WTC11 (cell line): ENCODE results near the gene ZNF398. TPM values are rescaled to one million over a fixed set of nuclear protein-coding genes. Genes with fewer than 3 reads are reported as not detected.

Source experiments
- ATAC-seq: fragments of 200-7000 bp; cut with Tn5 transposase; 2 replicates; pipeline ENCODE4 v1.10.0; 2021; ENCODE audit warnings: mild to moderate bottlenecking, moderate library complexity
- CTCF ChIA-PET: fragments of 300-600 bp; sonication (Branson Sonifier 250); formaldehyde crosslinking; loops from one replicate; lab custom pipeline; 2021; ENCODE audit warnings: antibody characterized with exemption; lab: Charles Lee
- POLR2A ChIA-PET: fragments of 350-600 bp; sonication (Branson Sonifier 250); formaldehyde crosslinking; loops from one replicate; lab custom pipeline; 2021; ENCODE audit warnings: antibody characterized with exemption; lab: Charles Lee
- DNase-seq: peaks from one replicate; pipeline ENCODE4 v3.0.0; 2021; ENCODE audit warnings: low spot score
- H3K27ac Mint-ChIP-seq: 2 replicates; pipeline ENCODE4 v1.8.0; 2021; ENCODE audit warnings: mixed read lengths
- H3K27me3 Mint-ChIP-seq: 2 replicates; pipeline ENCODE4 v1.8.0; 2021; ENCODE audit warnings: low read depth, mild to moderate bottlenecking, moderate library complexity, mixed read lengths
- H3K36me3 Mint-ChIP-seq: 2 replicates; pipeline ENCODE4 v1.8.0; 2021; ENCODE audit warnings: mixed read lengths
- H3K4me1 Mint-ChIP-seq: 2 replicates; pipeline ENCODE4 v1.8.0; 2022; ENCODE audit warnings: mixed read lengths
- H3K4me3 Mint-ChIP-seq: 2 replicates; pipeline ENCODE4 v1.8.0; 2021; ENCODE audit warnings: mild to moderate bottlenecking, moderate library complexity, mixed read lengths
- H3K9me3 Mint-ChIP-seq: 2 replicates; pipeline ENCODE4 v1.8.0; 2021; ENCODE audit warnings: mixed read lengths
- ARID4B ChIP-seq: sonication (generic); formaldehyde crosslinking; IDR thresholded peaks from 2 replicates; pipeline ENCODE4 v1.8.0; 2023; ENCODE audit warnings: missing genetic modification reagents, mild to moderate bottlenecking, borderline replicate concordance
- ATF1 ChIP-seq: sonication (generic); formaldehyde crosslinking; IDR thresholded peaks from 2 replicates; pipeline ENCODE4 v1.8.1; 2023; ENCODE audit warnings: mild to moderate bottlenecking, moderate library complexity, missing genetic modification reagents
- CREM ChIP-seq: sonication (generic); formaldehyde crosslinking; IDR thresholded peaks from 2 replicates; pipeline ENCODE4 v1.8.1; 2022; ENCODE audit warnings: mild to moderate bottlenecking, missing genetic modification reagents, moderate library complexity
- E2F4 ChIP-seq: sonication (generic); formaldehyde crosslinking; IDR thresholded peaks from 2 replicates; pipeline ENCODE4 v1.8.1; 2022; ENCODE audit warnings: low read depth, mild to moderate bottlenecking, moderate library complexity, missing genetic modification reagents, borderline replicate concordance
- FOXP4 ChIP-seq: sonication (generic); formaldehyde crosslinking; IDR thresholded peaks from 2 replicates; pipeline ENCODE4 v1.8.0; 2022; ENCODE audit warnings: mild to moderate bottlenecking, missing genetic modification reagents
- GRHL2 ChIP-seq: fragments of 250-450 bp; sonication (Bioruptor Pico); IDR thresholded peaks from 2 replicates; pipeline ENCODE4 v1.8.0; 2022; ENCODE audit warnings: mild to moderate bottlenecking, moderate library complexity; ENCODE audit not compliant: insufficient replicate concordance, severe bottlenecking
- JAZF1 ChIP-seq: fragments of 250-450 bp; sonication (Bioruptor Pico); IDR thresholded peaks from 2 replicates; pipeline ENCODE4 v1.9.0; 2021; ENCODE audit warnings: moderate library complexity, mild to moderate bottlenecking, inconsistent platforms
- KAT7 ChIP-seq: sonication (generic); formaldehyde crosslinking; IDR thresholded peaks from 2 replicates; pipeline ENCODE4 v1.8.1; 2023; ENCODE audit warnings: missing genetic modification reagents, mild to moderate bottlenecking, borderline replicate concordance
- MAX ChIP-seq: sonication (generic); formaldehyde crosslinking; IDR thresholded peaks from 2 replicates; pipeline ENCODE4 v1.8.0; 2022; ENCODE audit warnings: mild to moderate bottlenecking, missing genetic modification reagents
- MXD4 ChIP-seq: fragments of 250-450 bp; sonication (Bioruptor Pico); IDR thresholded peaks from 2 replicates; pipeline ENCODE4 v1.8.0; 2021; ENCODE audit warnings: mild to moderate bottlenecking, moderate library complexity, borderline replicate concordance
- NR1H2 ChIP-seq: sonication (generic); formaldehyde crosslinking; IDR thresholded peaks from 2 replicates; pipeline ENCODE4 v1.9.0; 2021; ENCODE audit warnings: mild to moderate bottlenecking, moderate library complexity, missing genetic modification reagents
- PREB ChIP-seq: sonication (generic); formaldehyde crosslinking; IDR thresholded peaks from 2 replicates; pipeline ENCODE4 v1.8.1; 2022; ENCODE audit warnings: mild to moderate bottlenecking, missing genetic modification reagents, moderate library complexity, borderline replicate concordance
- PRRX2 ChIP-seq: fragments of 250-450 bp; sonication (Bioruptor Pico); IDR thresholded peaks from 2 replicates; pipeline ENCODE4 v1.8.0; 2021; ENCODE audit warnings: mild to moderate bottlenecking
- RELA ChIP-seq: sonication (generic); formaldehyde crosslinking; IDR thresholded peaks from 2 replicates; pipeline ENCODE4 v1.8.1; 2022; ENCODE audit warnings: missing genetic modification reagents, mild to moderate bottlenecking, borderline replicate concordance
- RORB ChIP-seq: fragments of 250-450 bp; sonication (Bioruptor Pico); IDR thresholded peaks from 2 replicates; pipeline ENCODE4 v1.9.0; 2021; ENCODE audit warnings: mild to moderate bottlenecking
- STAT6 ChIP-seq: sonication (generic); formaldehyde crosslinking; conservative IDR thresholded peaks from 2 replicates; pipeline ENCODE4 v1.8.1; 2023; ENCODE audit warnings: mild to moderate bottlenecking, low read depth, missing genetic modification reagents, moderate library complexity
- TEAD4 ChIP-seq: sonication (generic); formaldehyde crosslinking; IDR thresholded peaks from 2 replicates; pipeline ENCODE4 v1.8.0; 2022; ENCODE audit warnings: mild to moderate bottlenecking, missing genetic modification reagents
- USF2 ChIP-seq: sonication (generic); formaldehyde crosslinking; IDR thresholded peaks from 2 replicates; pipeline ENCODE4 v1.8.1; 2023; ENCODE audit warnings: mild to moderate bottlenecking, missing genetic modification reagents, moderate library complexity
- ZBTB21 ChIP-seq: sonication (generic); formaldehyde crosslinking; IDR thresholded peaks from 2 replicates; pipeline ENCODE4 v1.8.1; 2023; ENCODE audit warnings: mild to moderate bottlenecking, missing genetic modification reagents, borderline replicate concordance
- ZNF317 ChIP-seq: sonication (generic); formaldehyde crosslinking; IDR thresholded peaks from 2 replicates; pipeline ENCODE4 v1.8.1; 2023; ENCODE audit warnings: low read depth, mild to moderate bottlenecking, moderate library complexity, missing genetic modification reagents, borderline replicate concordance
- ZNF423 ChIP-seq: fragments of 250-450 bp; sonication (Bioruptor Pico); IDR thresholded peaks from 2 replicates; pipeline ENCODE4 v2.1.2; 2022; ENCODE audit warnings: mild to moderate bottlenecking, moderate library complexity
- total RNA-seq: library from RNA; stranded (reverse); gene quantifications from 3 replicates; pipeline ENCODE4 v1.2.3, GENCODE V29; 2021

The ZNF398 gene
- total RNA-seq, 1 experiment from 2014 or later: 63.2 TPM

- H3K36me3 Mint-ChIP-seq: peaks cover 3% of the 10 kb centered on the region
- TF ChIP-seq TEAD4 (CRISPR knock-in tag) (no peak), E2F4 (CRISPR knock-in tag) (no peak), ZNF317 (no peak), STAT6 (CRISPR knock-in tag) (no peak), CREM (CRISPR knock-in tag) (no peak), ZNF423 (CRISPR knock-in tag) (no peak), ARID4B (no peak), KAT7 (CRISPR knock-in tag) (no peak), NR1H2 (no peak), USF2 (CRISPR knock-in tag) (no peak), MAX (no peak), ATF1 (CRISPR knock-in tag) (no peak), RELA (CRISPR knock-in tag) (no peak)
- TF ChIP-seq, all 79 proteins: peak for 0
- Mint-ChIP-seq H3K27ac (0 out of 2 replicates have a peak overlapping the region, but pooled peaks have one; percentile 32), H3K9me3 (no peaks in the 10 kb centered on the region), H3K27me3 (no peaks in the 10 kb centered on the region), H3K4me3 (no peak overlapping the region), H3K4me1 (no peaks in the 10 kb centered on the region)
- ATAC-seq: no peak
- CTCF ChIA-PET: interaction anchor here (0.6 to 1.1 kb wide), 4 partner anchors 8 to 624 kb away, joined by 3 to 4 read pairs (median 4); no protein-coding TSS in a partner anchor
- POLR2A ChIA-PET: interaction anchor here (0.6 to 0.8 kb wide), 5 partner anchors 8 to 1180 kb away, joined by 3 to 7 read pairs (median 3); no protein-coding TSS in a partner anchor
- no peak for DNase-seq
These were observed 41.0 kb downstream of the ZNF398 start for GRCh38 chr7:149188213-149188612.

GRCh38 chr7:149188637-149189259, 41.5 kb downstream of the ZNF398 start:
- no peaks in the 10 kb centered on the region for H3K27me3 Mint-ChIP-seq
- ChIA-PET CTCF (interaction anchor here (1.1 kb wide), 1 partner anchor 183 kb away, joined by 4 read pairs; no protein-coding TSS in a partner anchor), POLR2A (interaction anchor here (0.5 to 0.8 kb wide), 3 partner anchors 24 to 565 kb away, joined by 3 read pairs; no protein-coding TSS in a partner anchor)
- H3K4me1 Mint-ChIP-seq: no peaks in the 10 kb centered on the region
- no peak for DNase-seq
- no peak overlapping the region; the same call in 1 of the 2 replicates for H3K4me3 Mint-ChIP-seq
- H3K27ac Mint-ChIP-seq: 0 out of 2 replicates have a peak overlapping the region, but pooled peaks have one; percentile 32
- no peaks in the 10 kb centered on the region for H3K36me3 Mint-ChIP-seq
- peak; percentile 8 for ATAC-seq
- no peaks in the 10 kb centered on the region for H3K9me3 Mint-ChIP-seq
- TF ChIP-seq TEAD4 (CRISPR knock-in tag): no peak
- no peak for TF ChIP-seq JAZF1 (CRISPR knock-in tag)
- no peak for TF ChIP-seq CREM (CRISPR knock-in tag)
- no peak for TF ChIP-seq ZBTB21
- no peak for TF ChIP-seq FOXP4
- TF ChIP-seq GRHL2: no peak
- no peak for TF ChIP-seq MXD4 (CRISPR knock-in tag)
- no peak for TF ChIP-seq RORB (CRISPR knock-in tag)
- no peak for TF ChIP-seq PREB (CRISPR knock-in tag)
- no peak for TF ChIP-seq PRRX2 (CRISPR knock-in tag)
